HFFc6 (cell line): Measurements from ENCODE around the gene RGL3. TPM values are rescaled to one million over a fixed set of nuclear protein-coding genes. Genes with fewer than 3 reads are reported as not detected.

ENCODE experiments used
- DNase-seq: peaks from one replicate; pipeline ENCODE4 v3.0.0-alpha.2; 2018
- H3K27ac Mint-ChIP-seq: 2 replicates; pipeline ENCODE4 v1.8.0; 2020; ENCODE audit warnings: mild to moderate bottlenecking, mixed read lengths
- H3K27me3 Mint-ChIP-seq: 2 replicates; pipeline ENCODE4 v1.8.0; 2021; ENCODE audit warnings: mild to moderate bottlenecking, moderate library complexity, mixed read lengths; ENCODE audit not compliant: insufficient read depth
- H3K36me3 Mint-ChIP-seq: 2 replicates; pipeline ENCODE4 v1.8.0; 2021; ENCODE audit warnings: low read depth, mixed read lengths
- H3K4me1 Mint-ChIP-seq: 2 replicates; pipeline ENCODE4 v1.8.0; 2020; ENCODE audit warnings: low read depth, mixed read lengths
- H3K4me3 Mint-ChIP-seq: 2 replicates; pipeline ENCODE4 v1.8.0; 2020; ENCODE audit warnings: mild to moderate bottlenecking, moderate library complexity, mixed read lengths
- H3K9me3 Mint-ChIP-seq: 2 replicates; pipeline ENCODE4 v1.8.0; 2020; ENCODE audit warnings: mild to moderate bottlenecking, mixed read lengths
- total RNA-seq, 6 experiments: library from RNA; stranded (reverse); fragmentation: NEBNext Ultra II Directional; extraction: Animal tissue kit (Norgen Biotek cat#: 25700); gene quantifications; 2 replicates in 1 of 6; 3 replicates in 5 of 6; pipeline ENCODE4 v1.2.3, GENCODE V29; 2021
- TF ChIP-seq, protein P1 (sequence below): fragments of 200-600 bp; sonication (generic); IDR thresholded peaks from 2 replicates; pipeline ENCODE4 v1.5.0; 2021; ENCODE audit warnings: antibody characterized with exemption, mild to moderate bottlenecking

The RGL3 gene
- total RNA-seq, 6 experiments from 2014 or later, result 7.3 to 11.7 (median 8.9) TPM

DNA sequence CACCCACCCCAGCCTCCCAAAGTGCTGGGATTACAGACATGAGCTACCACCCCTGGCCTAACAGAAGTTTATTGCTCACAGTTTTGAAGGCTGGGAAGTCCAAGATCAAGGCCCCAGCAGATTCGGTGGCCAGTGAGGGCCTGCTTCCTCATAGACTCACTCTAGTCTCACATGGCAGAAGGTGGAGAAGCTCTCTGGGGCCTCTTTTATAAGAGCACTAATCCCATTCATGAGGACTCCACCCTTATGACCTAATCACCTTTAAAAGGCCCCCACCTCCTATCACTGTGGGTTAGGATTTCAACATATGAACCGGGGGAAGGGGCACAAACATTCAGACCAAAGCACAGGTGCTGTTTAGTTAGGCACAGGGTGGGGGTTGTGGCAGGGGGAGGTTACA lies 51.6 kb downstream of the RGL3 start:
- no peaks in the 10 kb centered on the region for H3K9me3 Mint-ChIP-seq
- H3K27me3 Mint-ChIP-seq, result no peaks in the 10 kb centered on the region; the same call in 1 of the 2 replicates
- TF ChIP-seq, protein P1, sequence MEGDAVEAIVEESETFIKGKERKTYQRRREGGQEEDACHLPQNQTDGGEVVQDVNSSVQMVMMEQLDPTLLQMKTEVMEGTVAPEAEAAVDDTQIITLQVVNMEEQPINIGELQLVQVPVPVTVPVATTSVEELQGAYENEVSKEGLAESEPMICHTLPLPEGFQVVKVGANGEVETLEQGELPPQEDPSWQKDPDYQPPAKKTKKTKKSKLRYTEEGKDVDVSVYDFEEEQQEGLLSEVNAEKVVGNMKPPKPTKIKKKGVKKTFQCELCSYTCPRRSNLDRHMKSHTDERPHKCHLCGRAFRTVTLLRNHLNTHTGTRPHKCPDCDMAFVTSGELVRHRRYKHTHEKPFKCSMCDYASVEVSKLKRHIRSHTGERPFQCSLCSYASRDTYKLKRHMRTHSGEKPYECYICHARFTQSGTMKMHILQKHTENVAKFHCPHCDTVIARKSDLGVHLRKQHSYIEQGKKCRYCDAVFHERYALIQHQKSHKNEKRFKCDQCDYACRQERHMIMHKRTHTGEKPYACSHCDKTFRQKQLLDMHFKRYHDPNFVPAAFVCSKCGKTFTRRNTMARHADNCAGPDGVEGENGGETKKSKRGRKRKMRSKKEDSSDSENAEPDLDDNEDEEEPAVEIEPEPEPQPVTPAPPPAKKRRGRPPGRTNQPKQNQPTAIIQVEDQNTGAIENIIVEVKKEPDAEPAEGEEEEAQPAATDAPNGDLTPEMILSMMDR, result no peak

DNA sequence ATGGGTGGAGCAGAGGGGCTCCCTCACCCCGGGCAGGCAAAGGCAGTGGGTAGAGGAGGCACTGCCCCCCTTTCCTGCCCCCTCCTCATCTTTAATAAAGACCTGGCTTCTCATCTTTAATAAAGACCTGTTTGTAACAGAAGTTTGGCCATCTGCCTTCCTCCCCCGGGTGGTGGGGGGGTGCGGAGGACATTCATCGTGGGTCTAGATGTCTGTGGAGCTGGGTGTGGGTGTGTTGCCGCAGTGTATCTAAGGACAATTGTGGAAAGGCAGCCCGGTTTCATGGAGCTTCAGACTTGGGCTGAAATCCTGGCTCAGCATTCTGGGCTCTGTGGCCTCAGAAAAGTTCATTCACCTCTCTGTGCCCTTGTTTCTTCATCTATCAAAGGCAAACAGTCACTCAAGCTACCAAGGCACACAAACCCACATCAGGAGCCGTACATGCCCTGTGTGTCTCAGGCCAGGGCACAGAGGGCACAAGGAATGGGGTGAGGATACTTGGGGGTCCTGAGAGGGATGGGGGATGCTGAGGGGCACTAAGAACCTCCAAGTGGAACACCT lies 53.5 kb downstream of the RGL3 start:
- H3K4me1 Mint-ChIP-seq, result no peaks in the 10 kb centered on the region
- no peaks in the 10 kb centered on the region for H3K9me3 Mint-ChIP-seq
- H3K27me3 Mint-ChIP-seq, result no peaks in the 10 kb centered on the region; the same call in 1 of the 2 replicates
- H3K36me3 Mint-ChIP-seq, result no peaks in the 10 kb centered on the region; the same call in none of the 2 replicates
- no peak overlapping the region for H3K4me3 Mint-ChIP-seq
- H3K27ac Mint-ChIP-seq, result no peak overlapping the region
- TF ChIP-seq, protein P1, result no peak
- no peak for DNase-seq

More for the DNA sequence above, 51.6 kb downstream of the RGL3 start:
- Mint-ChIP-seq H3K27ac (no peak overlapping the region), H3K4me3 (no peak overlapping the region), H3K36me3 (no peaks in the 10 kb centered on the region; the same call in none of the 2 replicates), H3K4me1 (no peaks in the 10 kb centered on the region)
- no peak for DNase-seq

DNA sequence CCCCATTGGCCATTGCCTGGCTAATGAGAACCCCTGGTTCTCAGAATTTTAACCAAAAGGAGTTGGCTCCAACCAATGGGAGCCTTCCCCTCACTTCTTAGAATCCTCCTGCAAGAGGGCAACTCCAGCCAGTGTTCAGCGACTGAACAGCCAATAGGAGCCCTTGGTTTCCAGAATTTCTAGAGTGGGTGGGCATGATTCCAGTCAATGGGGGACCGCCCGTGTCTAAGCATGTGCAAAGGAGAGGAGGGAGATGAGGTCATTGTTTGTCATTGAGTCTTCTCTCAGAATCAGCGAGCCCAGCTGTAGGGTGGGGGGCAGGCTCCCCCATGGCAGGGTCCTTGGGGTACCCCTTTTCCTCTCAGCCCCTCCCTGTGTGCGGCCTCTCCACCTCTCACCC lies 54.2 kb downstream of the RGL3 start:
- Mint-ChIP-seq H3K9me3 (no peaks in the 10 kb centered on the region), H3K27ac (no peak overlapping the region), H3K36me3 (no peaks in the 10 kb centered on the region; the same call in 1 of the 2 replicates), H3K27me3 (no peaks in the 10 kb centered on the region; the same call in 1 of the 2 replicates), H3K4me1 (no peaks in the 10 kb centered on the region), H3K4me3 (no peak overlapping the region)
- DNase-seq, result no peak
- TF ChIP-seq, protein P1, result no peak

DNA sequence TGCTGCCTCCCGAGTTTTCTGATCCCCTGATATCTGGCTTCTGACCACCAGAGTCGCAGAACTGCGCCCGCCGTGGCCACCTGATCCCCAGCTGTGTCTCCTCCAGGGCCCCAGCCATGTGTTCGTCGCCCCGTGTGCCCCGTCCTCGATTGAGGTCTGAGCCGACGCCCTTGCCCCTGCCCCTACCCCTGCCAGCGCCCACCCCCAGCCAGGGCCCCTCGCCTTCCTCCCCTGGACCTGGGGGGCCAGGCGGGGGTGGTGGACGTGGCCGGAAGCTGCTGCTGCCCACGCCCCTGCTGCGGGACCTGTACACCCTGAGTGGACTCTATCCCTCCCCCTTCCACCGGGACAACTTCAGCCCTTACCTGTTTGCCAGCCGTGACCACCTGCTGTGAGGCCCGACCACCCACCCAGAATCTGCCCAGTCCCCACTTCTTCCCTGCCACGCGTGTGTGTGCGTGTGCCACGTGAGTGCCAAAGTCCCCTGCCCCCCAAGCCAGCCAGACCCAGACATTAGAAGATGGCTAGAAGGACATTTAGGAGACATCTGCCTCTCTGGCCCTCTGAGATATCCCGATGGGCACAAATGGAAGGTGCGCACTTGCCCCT lies 54.7 kb downstream of the RGL3 start:
- H3K4me3 Mint-ChIP-seq, result no peak overlapping the region
- H3K36me3 Mint-ChIP-seq, result no peaks in the 10 kb centered on the region; the same call in 1 of the 2 replicates
- TF ChIP-seq, protein P1, result no peak
- DNase-seq, result no peak
- no peaks in the 10 kb centered on the region for H3K9me3 Mint-ChIP-seq
- H3K4me1 Mint-ChIP-seq, result no peaks in the 10 kb centered on the region
- no peaks in the 10 kb centered on the region; the same call in 1 of the 2 replicates for H3K27me3 Mint-ChIP-seq
- no peak overlapping the region for H3K27ac Mint-ChIP-seq

DNA sequence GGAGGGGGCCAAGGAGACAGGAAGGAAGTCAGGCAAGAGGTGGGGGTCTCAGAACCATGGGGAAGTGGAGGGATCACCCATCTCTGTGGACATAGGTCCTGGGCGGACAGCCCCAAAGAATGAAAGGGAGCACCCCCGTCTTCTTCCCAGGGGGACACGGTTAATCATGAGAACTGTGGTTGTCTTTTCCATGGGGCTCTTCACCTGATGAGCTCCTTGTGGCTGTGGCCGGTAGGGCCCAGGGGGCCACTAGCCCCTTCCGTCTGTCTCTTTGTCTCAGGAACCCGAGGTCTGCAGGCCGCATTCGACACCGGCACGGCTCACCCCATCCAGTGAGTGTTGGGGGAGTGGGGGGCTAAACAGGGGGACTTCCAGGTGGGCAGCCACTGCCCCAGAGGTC lies 55.2 kb downstream of the RGL3 start:
- Mint-ChIP-seq H3K4me1 (no peaks in the 10 kb centered on the region), H3K36me3 (no peaks in the 10 kb centered on the region; the same call in 1 of the 2 replicates), H3K4me3 (no peak overlapping the region), H3K9me3 (no peaks in the 10 kb centered on the region), H3K27ac (no peak overlapping the region), H3K27me3 (no peaks in the 10 kb centered on the region; the same call in 1 of the 2 replicates)
- no peak for DNase-seq
- TF ChIP-seq, protein P1, result no peak
